RKO (cell line): Measurements from ENCODE around the gene TMCC3.

ENCODE experiments used
- DNase-seq: peaks from one replicate; pipeline ENCODE4 v3.0.0-alpha.2; 2016; ENCODE audit warnings: low spot score

The TMCC3 gene

GRCh38 chr12:94531196-94531720, 119.1 kb downstream of the TMCC3 start:
- DNase-seq: no peak

DNA sequence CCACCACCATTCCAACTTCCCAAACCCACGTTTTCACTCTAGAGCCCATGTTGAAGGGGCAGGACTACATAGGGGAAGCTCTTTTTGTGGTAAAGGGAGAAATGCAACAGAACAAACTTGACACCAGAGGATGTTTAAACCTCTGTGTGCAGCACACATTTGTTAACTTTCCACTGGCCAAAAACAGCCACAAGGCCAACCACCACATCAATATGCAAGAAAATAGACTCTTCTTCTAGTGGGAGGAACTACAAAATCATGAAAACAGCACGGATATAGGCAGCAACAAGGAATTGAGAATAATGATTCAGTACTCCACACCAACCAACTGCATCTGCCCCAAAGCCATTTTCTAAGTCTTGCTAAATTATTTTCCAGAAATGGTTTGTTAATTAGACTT, 124.4 kb downstream of the TMCC3 start:
- no peak for DNase-seq
